ENCODE data around the gene ACSL3.
"Not testable (repeated sequence)": the region's sequence is repeated elsewhere in the genome, so short reads cannot be mapped to it uniquely, and the experiment has no call there.

ACSL3 gene

DNA sequence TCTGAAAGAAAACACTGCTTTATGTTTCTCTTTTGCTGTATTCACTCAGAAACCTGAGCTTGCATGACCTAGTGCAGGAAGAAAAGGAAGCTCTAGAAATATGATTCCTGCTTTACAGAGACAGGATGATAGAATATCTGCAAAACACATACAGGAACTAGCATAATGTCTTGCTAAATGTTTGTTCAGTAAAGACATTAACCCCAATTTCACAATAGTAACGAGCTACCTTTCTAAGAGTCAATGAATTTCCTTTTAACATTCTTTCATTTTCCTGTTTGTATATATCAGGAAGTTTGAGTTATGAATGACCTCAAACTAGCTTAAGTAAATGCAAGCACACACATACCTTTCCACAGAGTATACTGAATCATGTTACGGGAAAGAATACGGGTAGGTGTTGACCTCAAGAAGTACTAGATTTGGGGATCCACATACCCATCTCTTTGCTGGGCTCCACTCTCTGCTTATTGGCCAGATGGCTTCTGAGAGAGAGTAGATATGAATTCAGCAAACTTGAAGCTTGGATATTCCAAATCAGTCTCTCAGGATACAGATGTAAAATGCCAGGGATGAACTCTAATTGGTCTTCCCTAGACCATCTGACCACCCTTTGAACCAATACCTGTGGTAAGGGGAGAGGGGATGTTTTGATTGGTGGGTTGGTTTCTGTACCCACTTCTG, 18.2 kb upstream of the ACSL3 start:
- H3K9me3 Mint-ChIP-seq (ENCODE audit: low read depth) = no peaks in the 10 kb centered on the region
- peaks cover 9% of the 10 kb centered on the region for H3K27me3 Mint-ChIP-seq
- H3K27ac Mint-ChIP-seq = no peak overlapping the region
- peaks cover 16% of the 10 kb centered on the region for H3K4me1 Mint-ChIP-seq (ENCODE audit: low read depth)
- H3K4me3 Mint-ChIP-seq = no peak overlapping the region
- peaks cover 2% of the 10 kb centered on the region for H3K36me3 Mint-ChIP-seq

DNA sequence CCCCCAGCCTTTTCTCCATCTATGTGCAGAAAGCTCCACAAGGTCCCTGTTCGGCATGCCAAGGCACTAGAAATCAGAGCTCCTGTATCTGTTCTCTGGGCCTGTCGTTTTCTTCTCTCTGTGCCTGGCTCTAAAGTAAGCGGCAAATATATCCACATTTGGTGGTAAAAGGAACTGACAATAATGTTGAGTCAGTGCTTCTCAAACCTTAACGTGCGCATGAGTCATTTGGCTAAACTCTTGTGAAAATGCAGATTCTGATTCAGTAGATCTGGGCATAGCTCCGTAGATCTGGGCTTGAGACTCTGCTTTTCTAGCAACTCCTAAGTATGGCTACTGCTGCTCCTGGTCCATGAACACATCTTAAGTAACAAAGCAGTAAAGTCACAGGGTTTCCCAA, 16.5 kb upstream of the ACSL3 start:
- peaks cover 9% of the 10 kb centered on the region for H3K27me3 Mint-ChIP-seq
- no peak overlapping the region for H3K4me3 Mint-ChIP-seq
- no peak overlapping the region for H3K27ac Mint-ChIP-seq
- no peaks in the 10 kb centered on the region for H3K9me3 Mint-ChIP-seq (ENCODE audit: low read depth)
- peaks cover 2% of the 10 kb centered on the region for H3K36me3 Mint-ChIP-seq
- H3K4me1 Mint-ChIP-seq (ENCODE audit: low read depth) = peaks cover 16% of the 10 kb centered on the region

DNA sequence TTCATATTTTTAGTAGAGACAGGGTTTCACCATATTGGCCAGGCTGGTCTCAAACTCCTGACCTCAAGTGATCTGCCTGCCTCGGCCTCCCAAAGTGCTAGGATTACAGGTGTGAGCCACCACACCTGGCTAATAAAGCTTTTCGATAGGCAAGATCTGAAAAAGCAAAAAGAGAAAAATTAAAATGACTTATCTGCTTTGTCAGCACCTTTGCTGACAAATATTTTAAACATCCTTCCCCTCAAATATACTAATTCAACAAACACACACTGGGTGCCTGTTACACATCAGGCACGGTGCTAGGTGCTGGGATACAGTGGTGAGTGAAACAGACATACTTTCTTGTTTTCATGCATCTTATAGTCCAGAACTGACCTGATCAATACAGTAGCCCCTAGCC, 15.5 kb upstream of the ACSL3 start:
- H3K9me3 Mint-ChIP-seq (ENCODE audit: low read depth); H3K27ac Mint-ChIP-seq; H3K27me3 Mint-ChIP-seq; H3K4me3 Mint-ChIP-seq; H3K36me3 Mint-ChIP-seq: not testable (repeated sequence)
- peaks cover 12% of the 10 kb centered on the region for H3K4me1 Mint-ChIP-seq (ENCODE audit: low read depth)

DNA sequence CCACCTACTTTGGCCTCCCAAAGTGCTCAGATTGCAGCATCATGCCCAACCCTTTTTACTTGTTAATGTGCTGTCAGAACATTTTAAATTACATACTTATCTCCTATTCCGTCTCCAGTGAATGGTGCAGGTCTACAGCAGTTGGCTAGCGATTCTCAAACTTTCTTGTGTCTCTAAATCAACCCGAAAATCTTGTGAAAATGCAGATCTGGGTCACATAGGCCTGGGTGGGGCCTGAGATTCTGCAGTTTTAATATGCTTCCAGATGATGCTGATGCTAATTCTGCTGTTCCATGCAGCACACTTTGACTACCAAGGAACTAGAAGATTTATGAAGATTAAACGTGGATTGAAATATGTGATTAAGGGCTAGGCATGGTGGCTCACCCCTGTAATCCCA, 14.8 kb upstream of the ACSL3 start:
- Mint-ChIP-seq H3K4me1 (ENCODE audit: low read depth) (peaks cover 8% of the 10 kb centered on the region), H3K36me3 (peaks cover 2% of the 10 kb centered on the region), H3K4me3 (no peak overlapping the region), H3K27me3 (peaks cover 9% of the 10 kb centered on the region), H3K27ac (no peak overlapping the region), H3K9me3 (ENCODE audit: low read depth) (no peaks in the 10 kb centered on the region)

DNA sequence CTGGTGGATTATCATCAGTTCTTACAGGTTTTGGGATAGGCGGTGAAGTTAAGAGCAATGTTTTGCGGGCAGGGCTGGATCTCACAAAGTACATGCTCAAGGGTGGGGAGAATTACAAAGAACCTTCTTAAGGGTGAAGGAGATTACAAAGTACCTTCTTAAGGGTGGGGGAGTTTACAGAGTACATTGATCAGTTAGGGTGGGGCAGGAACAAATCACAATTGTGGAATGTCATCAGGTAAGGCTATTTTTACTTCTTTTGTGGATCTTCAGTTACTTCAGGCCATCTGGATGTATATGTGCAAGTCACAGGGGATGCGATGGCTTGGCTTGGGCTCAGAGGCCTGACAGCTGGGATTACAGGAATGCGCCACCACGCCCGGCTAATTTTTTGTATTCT, 12.8 kb upstream of the ACSL3 start:
- H3K9me3 Mint-ChIP-seq (ENCODE audit: low read depth); H3K4me3 Mint-ChIP-seq; H3K27me3 Mint-ChIP-seq; H3K36me3 Mint-ChIP-seq; H3K27ac Mint-ChIP-seq; H3K4me1 Mint-ChIP-seq (ENCODE audit: low read depth): not testable (repeated sequence)

DNA sequence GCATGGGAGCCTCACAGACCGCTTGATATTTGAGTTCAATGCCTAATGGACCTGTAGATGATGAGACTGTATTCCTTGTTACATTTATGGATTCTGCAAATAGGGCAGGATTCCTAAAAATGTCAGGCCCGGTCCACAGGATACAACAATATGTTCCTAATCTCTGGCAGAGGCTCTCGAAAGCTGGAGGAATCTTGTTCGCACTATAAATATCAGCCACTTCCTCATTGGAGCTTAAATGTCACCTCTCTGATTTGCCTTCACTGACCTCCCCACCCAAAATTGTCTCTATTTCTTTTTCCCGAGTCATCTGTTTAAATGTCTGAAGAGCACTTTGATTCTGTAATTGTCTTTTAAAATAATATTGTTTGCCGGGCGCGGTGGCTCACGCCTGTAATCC, 12.0 kb upstream of the ACSL3 start:
- Mint-ChIP-seq H3K4me3 (no peak overlapping the region), H3K4me1 (ENCODE audit: low read depth) (no peaks in the 10 kb centered on the region), H3K9me3 (ENCODE audit: low read depth) (no peaks in the 10 kb centered on the region), H3K36me3 (no peaks in the 10 kb centered on the region), H3K27me3 (peaks cover 7% of the 10 kb centered on the region), H3K27ac (no peak overlapping the region)

DNA sequence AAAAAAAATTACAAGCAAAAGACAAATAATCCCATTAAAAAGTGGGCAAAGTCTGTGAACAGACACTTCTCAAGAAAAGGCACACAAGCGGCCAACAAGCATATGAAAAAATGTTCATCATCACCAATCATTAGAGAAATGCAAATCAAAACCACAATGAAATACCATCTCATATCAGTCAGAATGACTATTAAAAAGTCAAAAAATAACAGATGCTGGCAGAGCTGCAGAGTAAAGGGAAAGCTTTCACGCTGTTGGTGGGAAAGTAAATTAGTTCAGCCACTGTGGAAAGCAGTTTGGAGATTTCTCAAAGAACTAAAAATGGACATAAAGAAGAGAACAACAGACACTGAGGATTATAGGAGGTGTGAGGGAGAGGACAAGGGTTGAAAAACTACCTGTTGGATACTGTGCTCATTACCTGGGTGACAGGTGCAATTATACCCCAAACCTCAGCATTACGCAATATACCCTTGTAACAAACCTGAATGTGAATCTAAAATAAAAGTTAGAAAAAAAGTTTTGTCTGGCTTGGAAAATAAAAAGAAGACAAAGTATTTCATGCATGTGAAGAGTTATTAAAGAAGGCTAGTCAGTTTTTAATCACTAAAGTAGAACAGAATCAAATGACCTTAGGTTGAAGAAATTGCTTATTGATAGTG, 8.7 kb upstream of the ACSL3 start:
- no peak overlapping the region for H3K4me3 Mint-ChIP-seq

DNA sequence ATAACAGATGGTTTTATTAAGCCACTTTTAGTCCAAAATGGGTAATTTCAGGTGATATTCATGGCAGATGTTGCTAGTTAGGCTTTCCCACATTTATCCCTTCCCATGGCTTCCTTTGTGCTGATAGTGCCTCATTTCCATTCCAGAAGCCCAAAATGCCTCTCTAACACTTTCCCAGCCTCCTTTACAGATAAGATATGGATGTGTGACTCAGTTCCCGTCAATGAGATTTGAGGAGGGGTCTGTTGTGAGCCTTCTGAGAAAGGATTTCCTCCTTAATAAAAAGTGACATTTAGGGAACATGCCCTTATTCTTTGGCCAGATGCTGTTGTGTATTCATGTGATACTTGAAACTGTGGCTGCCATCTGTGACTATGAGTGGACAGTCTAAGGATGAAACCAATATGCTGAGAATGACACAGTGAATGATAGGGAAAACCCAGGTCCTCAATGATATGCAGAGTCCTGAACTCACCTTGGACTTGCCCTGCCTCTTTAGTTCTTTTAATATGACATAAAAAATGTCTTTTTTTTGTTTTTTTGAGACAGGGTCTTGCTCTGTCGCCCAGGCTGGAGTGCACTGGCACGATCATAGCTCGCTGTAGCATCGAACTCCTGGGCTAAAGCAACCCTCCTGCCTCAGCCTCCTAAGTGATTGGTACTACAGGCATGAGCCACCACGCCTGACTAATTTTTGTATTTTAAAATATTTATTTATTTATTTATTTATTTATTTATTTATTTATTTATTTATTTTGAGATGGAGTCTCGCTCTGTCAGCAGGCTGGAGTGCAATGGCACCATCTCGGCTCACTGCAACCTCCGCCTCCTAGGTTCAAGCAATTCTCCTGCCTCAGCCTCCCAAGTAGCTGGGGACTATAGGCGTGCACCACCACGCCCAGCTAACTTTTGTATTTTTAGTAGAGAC, 5.8 kb upstream of the ACSL3 start:
- no peak overlapping the region for H3K4me3 Mint-ChIP-seq
- H3K27me3 Mint-ChIP-seq = no peaks in the 10 kb centered on the region
- H3K4me1 Mint-ChIP-seq (ENCODE audit: low read depth) = peaks cover 4% of the 10 kb centered on the region
- H3K36me3 Mint-ChIP-seq = no peaks in the 10 kb centered on the region
- H3K27ac Mint-ChIP-seq = no peak overlapping the region
- H3K9me3 Mint-ChIP-seq (ENCODE audit: low read depth) = no peaks in the 10 kb centered on the region

More for the DNA sequence above, 8.7 kb upstream of the ACSL3 start:
- Mint-ChIP-seq H3K4me1 (ENCODE audit: low read depth) (no peaks in the 10 kb centered on the region), H3K27ac (no peak overlapping the region), H3K27me3 (peaks cover 2% of the 10 kb centered on the region), H3K9me3 (ENCODE audit: low read depth) (no peaks in the 10 kb centered on the region), H3K36me3 (no peaks in the 10 kb centered on the region)

DNA sequence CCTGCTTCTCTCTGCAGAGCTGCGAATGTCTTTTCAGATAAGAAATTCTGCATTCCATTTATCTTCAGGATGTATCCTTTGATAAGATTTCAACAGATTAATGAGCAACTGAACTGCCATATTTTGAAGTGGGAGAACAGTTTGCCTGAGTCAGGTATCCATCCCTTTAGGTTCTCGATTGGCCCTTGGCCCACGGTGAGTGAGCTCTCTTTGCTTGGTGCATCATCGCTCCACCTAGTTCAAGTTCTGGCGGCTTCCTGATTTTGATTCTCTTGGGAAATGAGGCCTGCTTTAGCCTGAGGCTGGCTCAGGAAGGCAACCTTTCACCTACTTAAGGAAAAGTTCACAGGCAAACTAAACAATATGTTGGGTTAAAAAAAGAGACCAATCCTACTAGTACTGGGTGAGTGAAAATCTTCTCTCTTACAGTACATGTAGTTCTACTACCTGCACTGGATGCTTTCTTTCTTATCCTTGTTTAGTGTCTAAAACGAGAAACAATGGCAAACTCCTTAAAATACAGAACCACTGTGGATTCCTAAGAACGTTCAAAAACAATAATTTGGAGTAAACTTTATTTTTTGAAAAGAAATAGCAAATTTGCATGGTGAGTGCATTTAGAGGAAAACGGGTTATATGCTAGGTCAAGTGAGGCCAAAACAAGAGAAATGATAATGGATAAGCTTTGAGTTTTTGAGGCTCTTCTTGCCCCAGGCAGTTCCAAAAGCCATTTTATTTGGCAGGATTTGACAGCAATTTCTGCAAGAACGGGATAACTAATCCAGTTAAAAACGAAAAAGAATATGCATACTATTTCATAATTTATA, 837 bp upstream of the ACSL3 start:
- peak overlapping the region; percentile 18 for H3K27ac Mint-ChIP-seq
- H3K27me3 Mint-ChIP-seq = no peaks in the 10 kb centered on the region
- no peaks in the 10 kb centered on the region for H3K9me3 Mint-ChIP-seq (ENCODE audit: low read depth)
- peaks cover 7% of the 10 kb centered on the region for H3K4me1 Mint-ChIP-seq (ENCODE audit: low read depth)
- peak overlapping the region; percentile 78 for H3K4me3 Mint-ChIP-seq
- no peaks in the 10 kb centered on the region for H3K36me3 Mint-ChIP-seq

DNA sequence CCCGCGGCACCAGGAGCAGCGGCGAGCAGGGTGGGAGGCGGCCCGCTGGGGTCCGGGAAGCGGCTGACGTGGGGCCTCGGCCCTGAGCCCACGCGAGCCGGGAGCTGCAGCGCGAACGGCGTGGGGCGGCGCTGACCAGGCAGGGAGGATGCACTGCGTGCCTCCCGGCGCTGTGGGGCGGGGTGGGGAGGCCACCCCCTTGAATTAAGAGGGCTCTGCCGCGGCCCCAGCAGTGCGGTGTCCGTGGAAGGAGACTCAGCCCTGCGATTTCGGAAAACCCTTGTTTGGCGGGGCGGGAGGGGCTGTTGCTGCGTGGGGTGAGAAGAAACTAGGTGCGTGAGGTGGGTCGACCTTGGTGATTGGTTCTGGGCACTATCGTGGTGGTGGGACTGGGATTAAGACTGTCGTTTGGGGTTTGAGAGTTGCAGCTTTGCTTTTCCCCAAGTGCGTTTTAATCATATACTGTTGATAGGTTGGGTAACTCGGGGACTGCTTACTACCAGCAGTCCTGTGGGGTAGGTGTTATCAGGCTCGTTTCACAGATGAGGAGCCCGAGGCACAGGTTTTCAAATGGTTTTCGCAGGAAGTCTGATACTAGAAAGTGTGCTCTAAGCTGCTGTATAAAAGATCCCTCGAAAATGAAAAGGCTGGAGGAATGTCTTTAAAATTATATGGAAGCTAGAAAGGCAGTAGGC, 722 bp downstream of the ACSL3 start:
- Mint-ChIP-seq H3K27ac (peak overlapping the region; percentile 86), H3K4me1 (ENCODE audit: low read depth) (peaks cover 7% of the 10 kb centered on the region), H3K27me3 (no peaks in the 10 kb centered on the region), H3K4me3 (no peak overlapping the region), H3K36me3 (no peaks in the 10 kb centered on the region), H3K9me3 (ENCODE audit: low read depth) (no peaks in the 10 kb centered on the region)

DNA sequence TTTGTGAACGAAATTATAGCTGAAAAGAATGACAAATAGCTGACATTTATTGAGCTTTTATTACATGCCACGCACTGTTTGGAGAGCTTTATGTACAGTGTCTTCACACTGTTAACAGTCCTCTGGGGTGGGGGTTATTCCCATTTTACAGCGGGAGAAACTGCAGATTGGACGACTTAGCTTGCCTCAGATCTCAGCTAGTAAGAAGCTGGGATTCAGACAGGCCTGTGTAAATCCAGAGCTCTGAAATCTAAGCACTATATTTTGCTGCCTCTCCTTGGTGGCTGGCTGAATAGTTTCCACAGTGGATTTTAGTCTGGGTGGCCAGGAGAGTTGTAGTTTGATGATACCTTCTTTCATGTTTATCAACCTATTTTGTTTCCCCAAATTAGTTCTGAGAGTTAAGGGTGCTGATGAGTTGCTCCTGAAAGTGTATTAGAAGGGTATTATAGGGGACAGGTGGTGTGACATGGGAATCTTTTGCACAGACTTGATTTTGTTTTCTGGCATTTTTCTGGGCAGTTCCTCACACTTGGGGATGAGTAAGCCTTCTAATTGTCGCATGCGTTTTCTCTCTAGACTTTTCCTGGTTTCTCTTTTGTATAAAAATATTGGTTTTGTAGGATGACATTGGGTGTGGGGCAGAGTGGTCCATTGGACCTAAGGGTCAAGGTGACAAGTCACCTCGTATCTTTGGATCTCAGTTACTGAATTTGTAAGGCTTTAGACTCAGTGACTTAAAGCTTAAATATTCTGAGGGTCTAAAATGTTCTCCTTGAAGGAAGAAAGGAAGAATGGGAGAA, 1.5 kb downstream of the ACSL3 start:
- peaks cover 13% of the 10 kb centered on the region for H3K4me1 Mint-ChIP-seq (ENCODE audit: low read depth)
- no peaks in the 10 kb centered on the region for H3K9me3 Mint-ChIP-seq (ENCODE audit: low read depth)
- no peaks in the 10 kb centered on the region for H3K27me3 Mint-ChIP-seq
- peak overlapping the region; percentile 86 for H3K27ac Mint-ChIP-seq
- no peaks in the 10 kb centered on the region for H3K36me3 Mint-ChIP-seq
- no peak overlapping the region for H3K4me3 Mint-ChIP-seq

DNA sequence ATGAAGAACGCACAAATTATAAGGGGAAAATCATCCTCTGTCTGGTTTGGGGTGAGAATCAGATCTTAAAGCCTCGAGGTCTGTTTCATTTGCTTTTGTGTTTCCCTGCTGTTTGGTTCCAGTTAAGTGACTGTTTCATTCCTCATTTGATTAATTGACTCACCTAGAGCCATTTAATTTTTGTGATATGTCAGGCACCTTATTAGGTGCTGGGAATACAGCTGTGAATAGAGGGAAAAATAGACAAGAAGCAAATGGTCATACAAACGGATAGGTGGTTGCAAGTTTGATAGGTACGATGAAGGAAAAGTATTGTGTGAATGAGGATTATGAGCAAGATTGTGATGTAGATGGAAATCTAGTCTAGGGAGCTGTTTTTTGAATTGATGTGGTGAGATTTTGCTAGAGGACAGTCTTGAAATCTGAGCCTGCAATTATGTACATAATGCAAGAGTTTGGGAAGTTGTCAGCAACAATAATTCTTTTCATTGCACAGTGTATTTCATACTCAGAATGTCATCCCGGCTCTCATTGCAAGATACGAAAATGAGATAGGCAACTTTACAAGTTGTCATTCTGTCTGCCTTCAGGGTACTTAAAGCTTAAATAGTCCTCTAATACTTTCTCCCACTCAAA, 2.2 kb downstream of the ACSL3 start:
- Mint-ChIP-seq H3K36me3 (no peaks in the 10 kb centered on the region), H3K4me1 (ENCODE audit: low read depth) (peaks cover 17% of the 10 kb centered on the region), H3K4me3 (no peak overlapping the region), H3K27ac (no peak overlapping the region), H3K27me3 (no peaks in the 10 kb centered on the region), H3K9me3 (ENCODE audit: low read depth) (no peaks in the 10 kb centered on the region)

DNA sequence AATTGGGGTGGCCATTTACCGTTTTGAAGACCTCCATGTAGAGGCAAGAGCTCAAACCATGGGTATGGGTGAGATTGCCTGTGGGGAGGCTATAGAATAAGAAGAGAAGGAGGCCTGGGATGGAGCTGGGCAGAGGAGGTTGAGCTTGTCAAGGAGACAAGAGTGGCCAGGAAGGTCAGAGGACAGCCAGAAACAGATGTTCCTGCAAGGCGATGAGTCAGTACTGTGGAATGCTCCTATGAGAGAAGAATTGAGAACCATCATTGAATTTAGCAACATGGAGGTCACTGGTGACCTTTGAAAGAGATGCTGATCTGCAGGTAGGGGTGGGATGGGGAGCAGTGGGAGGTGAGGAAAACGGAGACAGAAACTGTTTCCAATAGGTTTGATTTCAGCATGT, 3.5 kb downstream of the ACSL3 start:
- no peaks in the 10 kb centered on the region for H3K36me3 Mint-ChIP-seq
- H3K27ac Mint-ChIP-seq = no peak overlapping the region
- no peak overlapping the region for H3K4me3 Mint-ChIP-seq
- peaks cover 17% of the 10 kb centered on the region for H3K4me1 Mint-ChIP-seq (ENCODE audit: low read depth)
- H3K27me3 Mint-ChIP-seq = no peaks in the 10 kb centered on the region
- no peaks in the 10 kb centered on the region for H3K9me3 Mint-ChIP-seq (ENCODE audit: low read depth)
